K562 (cell line): ENCODE data around the gene PRRT1. TPM values are rescaled to one million over a fixed set of nuclear protein-coding genes. Genes with fewer than 3 reads are reported as not detected.

Experiments
- CTCFL ChIP-seq: IDR thresholded peaks from 2 replicates; pipeline ENCODE4 v1.6.1; 2011; ENCODE audit warnings: borderline replicate concordance, low read depth, mild to moderate bottlenecking, moderate library complexity, low read length; ENCODE audit not compliant: insufficient read depth, poor library complexity, severe bottlenecking
- DMBX1 ChIP-seq: fragments of 250-450 bp; sonication (Bioruptor Pico); IDR thresholded peaks from 2 replicates; pipeline ENCODE4 v1.8.0; 2022; ENCODE audit warnings: inconsistent platforms, mild to moderate bottlenecking, moderate library complexity, borderline replicate concordance
- GABPA ChIP-seq: fragments of 200-800 bp; sonication (Bioruptor generic); conservative IDR thresholded peaks from 2 replicates; pipeline ENCODE4 v1.6.1; 2016; ENCODE audit warnings: low read depth, missing genetic modification characterization, missing compliant biosample characterization
- HCFC1 ChIP-seq: IDR thresholded peaks from 2 replicates; pipeline ENCODE4 v1.6.1; 2012; ENCODE audit warnings: low read depth, low read length, improper control_type of control experiment
- KAT8 ChIP-seq: fragments of 450-650 bp; IDR thresholded peaks from 2 replicates; pipeline ENCODE4 v1.6.1; 2016; ENCODE audit warnings: low read depth, mild to moderate bottlenecking
- MCM5 ChIP-seq: fragments of 450-650 bp; IDR thresholded peaks from 2 replicates; pipeline ENCODE4 v1.6.1; 2016; ENCODE audit warnings: low read depth
- MGA ChIP-seq: fragments of 450-650 bp; IDR thresholded peaks from 2 replicates; pipeline ENCODE4 v1.6.1; 2016; ENCODE audit warnings: mild to moderate bottlenecking, moderate library complexity
- NCOR1 ChIP-seq: fragments of 450-650 bp; IDR thresholded peaks from 2 replicates; pipeline ENCODE4 v1.6.1; 2016; ENCODE audit warnings: mild to moderate bottlenecking, moderate library complexity
- POLR2AphosphoS5 ChIP-seq: IDR thresholded peaks from 2 replicates; pipeline ENCODE4 v1.6.1; 2011; ENCODE audit warnings: mild to moderate bottlenecking, low read depth, low read length, moderate library complexity; ENCODE audit not compliant: control insufficient read depth, insufficient read depth
- SIRT6 ChIP-seq: IDR thresholded peaks from one replicate; pipeline ENCODE4 v1.6.1; 2012; ENCODE audit warnings: low read depth, mild to moderate bottlenecking, control low read depth, inconsistent platforms, low read length, moderate library complexity
- TCF7L2 ChIP-seq: fragments of 150-350 bp; IDR thresholded peaks from 2 replicates; pipeline ENCODE4 v1.6.1; 2016; ENCODE audit warnings: low read depth, mild to moderate bottlenecking, low read length, moderate library complexity
- polyA plus RNA-seq, 8 experiments: library from polyadenylated mRNA; depleted of rRNA in 4 of 8; stranded (reverse) in 5 of 8; unstranded in 3 of 8; fragments of >200 nt; fragmentation: Nextera tagmentation in 2 of 8; fragmentation: Illumina TruSeq in 1 of 8; extraction: Ambion mirVana in 2 of 8; extraction: Trizol in 1 of 8; gene quantifications; 2 replicates each; pipeline versions ENCODE4 v1.2.1 to v1.2.3, GENCODE V29; 2011 to 2014; ENCODE audit warnings: inconsistent platforms in 1 of 8, missing spikeins in 1 of 8
- total RNA-seq, 7 experiments: library from RNA; depleted of rRNA in 6 of 7; stranded (reverse); fragments of >200 nt in 6 of 7; fragmentation: Illumina TruSeq in 2 of 7; extraction: Trizol in 2 of 7; gene quantifications; 2 replicates each; pipeline versions ENCODE4 v1.2.1 to v1.2.3, GENCODE V29; 2011 to 2021; ENCODE audit warnings: low replicate concordance in 1 of 7
- TF ChIP-seq, protein P1 (sequence below): sonication (generic); formaldehyde crosslinking; IDR thresholded peaks from 2 replicates; pipeline ENCODE4 v1.8.1; 2022; ENCODE audit warnings: missing genetic modification reagents

PRRT1 gene
- total and polyA plus RNA-seq, 9 of the 15 experiments (the other 6 are each of a cell fraction or from before 2014, with no cell fraction given) = 0.14 to 3.5 (median 0.41) TPM

GRCh38 chr6:32195902-32196681 is 44.4 kb upstream of the PRRT1 start (continued):
- no peak for TF ChIP-seq TCF7L2
- TF ChIP-seq MCM5 = no peak
- TF ChIP-seq GABPA (tag) = peak; percentile 81
- no peak; the same call in 1 of the 2 replicates for TF ChIP-seq MGA
- TF ChIP-seq KAT8 = no peak
- TF ChIP-seq DMBX1 (CRISPR knock-in tag) = no peak
- no peak for TF ChIP-seq SIRT6
- TF ChIP-seq NCOR1 = peak; percentile 3; the same call in 1 of the 2 replicates
- peak; percentile 90 for TF ChIP-seq POLR2AphosphoS5
- TF ChIP-seq CTCFL = no peak
- TF ChIP-seq, protein P1, sequence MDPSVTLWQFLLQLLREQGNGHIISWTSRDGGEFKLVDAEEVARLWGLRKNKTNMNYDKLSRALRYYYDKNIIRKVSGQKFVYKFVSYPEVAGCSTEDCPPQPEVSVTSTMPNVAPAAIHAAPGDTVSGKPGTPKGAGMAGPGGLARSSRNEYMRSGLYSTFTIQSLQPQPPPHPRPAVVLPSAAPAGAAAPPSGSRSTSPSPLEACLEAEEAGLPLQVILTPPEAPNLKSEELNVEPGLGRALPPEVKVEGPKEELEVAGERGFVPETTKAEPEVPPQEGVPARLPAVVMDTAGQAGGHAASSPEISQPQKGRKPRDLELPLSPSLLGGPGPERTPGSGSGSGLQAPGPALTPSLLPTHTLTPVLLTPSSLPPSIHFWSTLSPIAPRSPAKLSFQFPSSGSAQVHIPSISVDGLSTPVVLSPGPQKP (CRISPR knock-in tag) = no peak
- TF ChIP-seq HCFC1 = peak; percentile 80
